Stimulated activated CD4-positive, alpha-beta T cell treated with anti-CD3 and anti-CD28 coated beads, Interleukin-12 subunit alpha, Interleukin-12 subunit beta, amount 100 ng/mL, for 24 hours (primary cell): Measurements from ENCODE around the gene DUS1L.

Source experiments
- DNase-seq, 2 experiments: peaks; one replicate each; pipeline ENCODE4 v3.0.0-alpha.2; 2020; ENCODE audit warnings: low read depth in 2 of 2

DUS1L gene

GRCh38 chr17:82012640-82013295 lies 52.8 kb downstream of the DUS1L start:
- no peak for DNase-seq

GRCh38 chr17:82012261-82012639 lies 53.4 kb downstream of the DUS1L start:
- no peak for DNase-seq

GRCh38 chr17:82011617-82012187 lies 53.9 kb downstream of the DUS1L start:
- no peak for DNase-seq

- no peak for DNase-seq
These were observed 54.8 kb downstream of the DUS1L start for GRCh38 chr17:82010575-82011525.

- no peak for DNase-seq
These were observed 56.2 kb downstream of the DUS1L start for GRCh38 chr17:82009413-82009812.

- no peak for DNase-seq
These were observed 56.6 kb downstream of the DUS1L start for GRCh38 chr17:82008941-82009405.

DNA sequence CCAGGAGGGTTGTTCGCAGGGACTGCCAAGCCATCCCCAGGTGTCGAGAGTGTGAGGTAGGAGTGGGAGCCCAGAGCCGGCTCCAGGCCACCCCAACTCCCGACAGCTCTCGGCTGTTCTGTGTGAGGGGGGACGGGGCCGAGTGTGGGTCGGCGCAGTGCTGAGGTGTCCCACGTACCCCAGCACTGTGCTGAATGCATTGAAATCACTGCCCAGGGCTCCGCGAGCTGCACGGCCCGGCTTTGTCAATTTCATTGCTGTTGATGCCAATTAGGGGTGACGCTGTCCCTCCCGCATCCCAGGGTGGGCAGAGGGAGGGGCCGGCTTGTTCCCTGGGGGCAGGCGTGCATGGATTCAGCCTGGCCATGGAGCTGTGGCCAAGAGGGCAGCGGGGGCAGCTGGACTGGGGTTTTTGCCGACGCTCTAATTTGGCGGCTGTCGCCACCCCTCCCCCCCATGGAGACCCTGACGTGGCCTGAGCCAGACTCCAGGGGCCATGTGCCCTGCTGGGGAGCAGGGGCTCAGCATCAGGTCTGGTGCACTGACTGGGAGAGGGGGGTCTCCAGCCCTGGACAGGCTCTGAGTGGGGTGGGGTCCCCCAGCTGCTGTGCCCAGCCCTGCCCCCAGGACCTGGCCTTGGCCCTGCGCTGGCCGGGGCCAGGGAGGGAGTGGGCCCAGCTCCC lies 57.2 kb downstream of the DUS1L start:
- DNase-seq: no peak
